HL-60 (cell line): ENCODE results near the gene CDT1.

Experiments used
- CTCF ChIP-seq: IDR thresholded peaks from one replicate; pipeline ENCODE4 v1.5.1; 2011; ENCODE audit warnings: low read length, control low read depth, inconsistent platforms; ENCODE audit not compliant: insufficient read depth
- POLR2AphosphoS5 ChIP-seq: IDR thresholded peaks from 2 replicates; pipeline ENCODE4 v1.6.1; 2012; ENCODE audit warnings: low read depth

- TF ChIP-seq CTCF (no peak), POLR2AphosphoS5 (no peak)
Observed at GRCh38 chr16:88854306-88855111, 50.9 kb downstream of the CDT1 start.
